H9 (cell line): ENCODE results near the gene POLE2. TPM values are rescaled to one million over a fixed set of nuclear protein-coding genes. Genes with fewer than 3 reads are reported as not detected.

Source experiments
- DNase-seq: peaks from one replicate; pipeline ENCODE4 v3.0.0-alpha.2; 2017
- H2AFZ ChIP-seq: one replicate; pipeline ENCODE4 v1.6.1; 2013; ENCODE audit warnings: mild to moderate bottlenecking, low read length, control low read depth, moderate library complexity
- H2AK5ac ChIP-seq: 2 replicates; pipeline ENCODE4 v1.6.1; 2013; ENCODE audit warnings: low read length, control low read depth, mixed read lengths; ENCODE audit not compliant: insufficient read length
- H2BK120ac ChIP-seq: one replicate; pipeline ENCODE4 v1.6.1; 2013; ENCODE audit warnings: low read depth, mild to moderate bottlenecking, low read length, control low read depth, inconsistent platforms; ENCODE audit not compliant: poor library complexity, severe bottlenecking
- H2BK12ac ChIP-seq: 2 replicates; pipeline ENCODE4 v1.6.1; 2013; ENCODE audit warnings: low read length, control low read depth, mixed read lengths, low read depth; ENCODE audit not compliant: insufficient read length
- H2BK15ac ChIP-seq: 2 replicates; pipeline ENCODE4 v1.6.1; 2013; ENCODE audit warnings: low read depth, low read length, control low read depth
- H2BK20ac ChIP-seq: one replicate; pipeline ENCODE4 v1.6.1; 2013; ENCODE audit warnings: low read depth, mild to moderate bottlenecking, low read length, control low read depth, inconsistent platforms; ENCODE audit not compliant: poor library complexity, severe bottlenecking
- H2BK5ac ChIP-seq: 2 replicates; pipeline ENCODE4 v1.6.1; 2013; ENCODE audit warnings: low read length, control low read depth, mixed read lengths; ENCODE audit not compliant: insufficient read length
- H3K14ac ChIP-seq: 2 replicates; pipeline ENCODE4 v1.6.1; 2013; ENCODE audit warnings: low read length, control low read depth; ENCODE audit not compliant: insufficient read depth
- H3K18ac ChIP-seq: 2 replicates; pipeline ENCODE4 v1.6.1; 2013; ENCODE audit warnings: low read depth, mild to moderate bottlenecking, mixed read lengths, low read length, control low read depth; ENCODE audit not compliant: insufficient read length
- H3K23ac ChIP-seq: 2 replicates; pipeline ENCODE4 v1.6.1; 2013; ENCODE audit warnings: low read length, control low read depth, mixed read lengths, low read depth; ENCODE audit not compliant: insufficient read length
- H3K23me2 ChIP-seq: 2 replicates; pipeline ENCODE4 v1.6.1; 2013; ENCODE audit warnings: low read depth, mild to moderate bottlenecking, mixed read lengths, low read length, control low read depth; ENCODE audit not compliant: insufficient read length, poor library complexity, severe bottlenecking
- H3K27ac ChIP-seq: 2 replicates; pipeline ENCODE4 v1.5.1; 2013; ENCODE audit warnings: low read length, control low read depth, mixed read lengths, low read depth; ENCODE audit not compliant: insufficient read length
- H3K27me3 ChIP-seq: 2 replicates; pipeline ENCODE4 v1.6.1; 2013; ENCODE audit warnings: low read length, control low read depth, inconsistent platforms; ENCODE audit not compliant: insufficient read depth
- H3K4ac ChIP-seq: 2 replicates; pipeline ENCODE4 v1.6.1; 2013; ENCODE audit warnings: low read depth, mild to moderate bottlenecking, control low read depth, inconsistent platforms, low read length, moderate library complexity
- H3K4me1 ChIP-seq: 2 replicates; pipeline ENCODE4 v1.6.1; 2013; ENCODE audit warnings: low read length, control low read depth, inconsistent platforms; ENCODE audit not compliant: insufficient read depth
- H3K4me2 ChIP-seq: 2 replicates; pipeline ENCODE4 v1.6.1; 2013; ENCODE audit warnings: low read length, control low read depth, mixed read lengths; ENCODE audit not compliant: insufficient read length, insufficient read depth
- H3K56ac ChIP-seq: 2 replicates; pipeline ENCODE4 v1.6.1; 2013; ENCODE audit warnings: low read depth, mild to moderate bottlenecking, mixed read lengths, low read length, control low read depth; ENCODE audit not compliant: insufficient read length
- H3K79me1 ChIP-seq: 2 replicates; pipeline ENCODE4 v1.6.1; 2013; ENCODE audit warnings: low read depth, mild to moderate bottlenecking, moderate library complexity, low read length, control low read depth, inconsistent platforms; ENCODE audit not compliant: insufficient read depth, poor library complexity, severe bottlenecking
- H3K79me2 ChIP-seq: 2 replicates; pipeline ENCODE4 v1.6.1; 2013; ENCODE audit warnings: low read length, control low read depth, inconsistent platforms; ENCODE audit not compliant: insufficient read depth
- H3K9ac ChIP-seq: 2 replicates; pipeline ENCODE4 v1.6.1; 2013; ENCODE audit warnings: low read length, control low read depth, mixed read lengths; ENCODE audit not compliant: insufficient read length; ENCODE audit errors: extremely low read depth
- H3K9me3 ChIP-seq: one replicate; pipeline ENCODE4 v1.6.1; 2013; ENCODE audit warnings: low read depth, low read length, inconsistent platforms; ENCODE audit not compliant: control insufficient read depth
- H3T11ph ChIP-seq: one replicate; pipeline ENCODE4 v1.6.1; 2013; ENCODE audit warnings: mild to moderate bottlenecking, low read length, control low read depth, inconsistent platforms
- H4K20me1 ChIP-seq: one replicate; pipeline ENCODE4 v1.6.1; 2013; ENCODE audit not compliant: control insufficient read depth, insufficient read length, insufficient read depth
- H4K5ac ChIP-seq: 2 replicates; pipeline ENCODE4 v1.6.1; 2013; ENCODE audit warnings: low read depth, mild to moderate bottlenecking, mixed read lengths, low read length, control low read depth; ENCODE audit not compliant: insufficient read length
- H4K8ac ChIP-seq: replicated peaks from 2 replicates; pipeline ENCODE4 v1.6.1; 2013; ENCODE audit warnings: low read length, control low read depth, mixed read lengths, low read depth; ENCODE audit not compliant: insufficient read length
- H4K91ac ChIP-seq: 2 replicates; pipeline ENCODE4 v1.6.1; 2013; ENCODE audit warnings: low read depth, mild to moderate bottlenecking, moderate library complexity, mixed read lengths, low read length, control low read depth; ENCODE audit not compliant: insufficient read length
- H3K27ac Mint-ChIP-seq, 3 experiments: 2 replicates in 2 of 3; 3 replicates in 1 of 3; pipeline ENCODE4 v1.8.0; 2020 to 2021; ENCODE audit warnings: mixed read lengths in 3 of 3, mild to moderate bottlenecking in 1 of 3, moderate library complexity in 1 of 3
- H3K27me3 Mint-ChIP-seq: 2 replicates; pipeline ENCODE4 v1.8.0; 2021; ENCODE audit warnings: low read depth, mild to moderate bottlenecking, moderate library complexity, mixed read lengths
- H3K36me3 Mint-ChIP-seq, 3 experiments: 2 replicates in 2 of 3; 3 replicates in 1 of 3; pipeline ENCODE4 v1.8.0; 2020 to 2021; ENCODE audit warnings: low read depth in 3 of 3, mixed read lengths in 3 of 3; ENCODE audit not compliant: insufficient read depth in 1 of 3
- H3K4me1 Mint-ChIP-seq, 2 experiments: 2 replicates each; pipeline ENCODE4 v1.8.0; 2020; ENCODE audit warnings: mixed read lengths in 2 of 2
- H3K4me3 Mint-ChIP-seq, 2 experiments: 2 replicates in 1 of 2; 3 replicates in 1 of 2; pipeline ENCODE4 v1.8.0; 2020 to 2021; ENCODE audit warnings: mild to moderate bottlenecking in 2 of 2, mixed read lengths in 2 of 2, moderate library complexity in 1 of 2
- H3K9me3 Mint-ChIP-seq, 2 experiments: 2 replicates in 1 of 2; 3 replicates in 1 of 2; pipeline ENCODE4 v1.8.0; 2020; ENCODE audit warnings: mild to moderate bottlenecking in 2 of 2, mixed read lengths in 2 of 2, moderate library complexity in 1 of 2
- CTCF ChIP-seq: fragments of 200-600 bp; sonication (generic); conservative IDR thresholded peaks from 3 replicates; pipeline ENCODE4 v1.8.0; 2021; ENCODE audit warnings: antibody characterized with exemption, mild to moderate bottlenecking
- total RNA-seq: library from RNA; stranded (reverse); gene quantifications from 2 replicates; pipeline ENCODE4 v1.2.1, GENCODE V29; 2021

POLE2 gene
- total RNA-seq, 1 experiment from 2014 or later: 25.7 TPM

- Histone ChIP-seq H3K27ac (no peak overlapping the region), H3K23me2 (no peaks in the 10 kb centered on the region), H3K23ac (no peak overlapping the region), H2BK120ac (no peak overlapping the region), H3K79me1 (no peaks in the 10 kb centered on the region), H3K9ac (no peak overlapping the region), H2BK20ac (no peak overlapping the region), H3K4me2 (no peak overlapping the region), H3K56ac (no peak overlapping the region), H3T11ph (no peak overlapping the region), H4K8ac (no peak overlapping the region), H2AFZ (no peak overlapping the region), H3K14ac (no peak overlapping the region), H2BK12ac (no peak overlapping the region), H2BK5ac (no peak overlapping the region), H3K18ac (no peak overlapping the region), H4K5ac (no peak overlapping the region), H3K9me3 (no peaks in the 10 kb centered on the region), H2AK5ac (no peak overlapping the region), H4K20me1 (no peaks in the 10 kb centered on the region), H3K4ac (no peak overlapping the region), H2BK15ac (no peak overlapping the region), H3K79me2 (no peaks in the 10 kb centered on the region), H4K91ac (no peak overlapping the region), H3K4me1 (no peaks in the 10 kb centered on the region), H3K27me3 (no peaks in the 10 kb centered on the region)
- H3K36me3 Mint-ChIP-seq: peaks cover 13 to 59% (median 52%) of the 10 kb centered on the region in 3 experiments; a peak in 6 of 7 replicates
- H3K27me3 Mint-ChIP-seq: no peaks in the 10 kb centered on the region
- H3K27ac Mint-ChIP-seq: no peak overlapping the region
- H3K9me3 Mint-ChIP-seq: no peaks in the 10 kb centered on the region
- H3K4me3 Mint-ChIP-seq: no peak overlapping the region
- no peak for TF ChIP-seq CTCF
- DNase-seq: no peak
- no peaks in the 10 kb centered on the region for H3K4me1 Mint-ChIP-seq
Measured at GRCh38 chr14:49670475-49670874, 17.5 kb downstream of the POLE2 start.
